PFSK-1 (cell line): ENCODE measurements around the gene SCARF1.

Experiments used
- FOXP2 ChIP-seq: optimal IDR thresholded peaks from 2 replicates; pipeline ENCODE3; 2011; ENCODE audit warnings: borderline replicate concordance, control low read depth, inconsistent platforms; ENCODE audit not compliant: insufficient read depth; ENCODE audit errors: extremely low read length, extremely low read depth
- POLR2AphosphoS5 ChIP-seq: IDR thresholded peaks from 2 replicates; pipeline ENCODE4 v1.6.1; 2012; ENCODE audit warnings: low read depth, mild to moderate bottlenecking, control low read depth, low read length, moderate library complexity
- SIN3A ChIP-seq: IDR thresholded peaks from 2 replicates; pipeline ENCODE4 v1.6.1; 2012; ENCODE audit warnings: mild to moderate bottlenecking, low read length, moderate library complexity, borderline replicate concordance; ENCODE audit not compliant: insufficient read depth
- TAF1 ChIP-seq: IDR thresholded peaks from 2 replicates; pipeline ENCODE4 v1.6.1; 2012; ENCODE audit warnings: low read length, control low read depth, borderline replicate concordance; ENCODE audit not compliant: insufficient read depth
- TF ChIP-seq, protein P1 (sequence below), 2 experiments: IDR thresholded peaks; 2 replicates each; pipeline versions ENCODE4 v1.6.1 to v1.8.0; 2011 to 2012; ENCODE audit warnings: low read depth in 2 of 2, low read length in 2 of 2, control low read depth in 1 of 2, inconsistent platforms in 1 of 2, mild to moderate bottlenecking in 1 of 2, moderate library complexity in 1 of 2; ENCODE audit not compliant: insufficient read depth in 1 of 2

The SCARF1 gene

DNA sequence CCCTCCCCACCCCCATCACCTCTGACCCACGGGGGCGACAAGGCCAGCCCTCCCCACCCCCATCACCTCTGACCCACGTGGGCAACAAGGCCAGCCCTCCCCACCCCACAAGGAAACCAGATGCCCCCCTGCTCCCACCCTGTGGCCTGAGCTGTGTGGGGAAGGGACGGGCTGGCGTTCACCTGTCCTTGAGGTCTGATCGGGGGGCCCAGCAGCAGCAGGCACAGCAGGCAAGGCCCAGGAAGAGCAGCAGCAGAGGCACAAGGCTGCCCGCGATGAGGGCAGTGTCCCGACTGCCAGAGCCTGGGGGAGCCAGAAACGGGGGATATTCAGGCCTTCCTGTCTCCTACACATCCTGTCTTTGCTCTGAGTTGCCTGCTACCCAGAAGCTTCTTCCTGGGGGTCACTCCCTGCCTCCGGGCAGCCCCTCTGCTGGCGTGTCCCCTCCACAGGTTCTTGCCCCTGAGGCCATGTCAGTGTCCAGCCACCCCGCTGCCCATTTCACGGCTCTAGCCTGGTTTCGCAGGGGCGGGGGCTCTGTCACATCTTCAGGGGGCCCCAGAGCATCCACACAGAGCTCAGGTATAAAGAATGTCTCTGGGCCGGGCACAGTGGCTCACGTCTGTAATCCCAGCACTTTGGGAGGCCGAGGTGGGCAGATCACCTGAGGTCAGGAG lies 6.8 kb downstream of the SCARF1 start:
- TF ChIP-seq POLR2AphosphoS5, result no peak
- TF ChIP-seq TAF1, result no peak
- no peak for TF ChIP-seq SIN3A
- TF ChIP-seq, protein P1, sequence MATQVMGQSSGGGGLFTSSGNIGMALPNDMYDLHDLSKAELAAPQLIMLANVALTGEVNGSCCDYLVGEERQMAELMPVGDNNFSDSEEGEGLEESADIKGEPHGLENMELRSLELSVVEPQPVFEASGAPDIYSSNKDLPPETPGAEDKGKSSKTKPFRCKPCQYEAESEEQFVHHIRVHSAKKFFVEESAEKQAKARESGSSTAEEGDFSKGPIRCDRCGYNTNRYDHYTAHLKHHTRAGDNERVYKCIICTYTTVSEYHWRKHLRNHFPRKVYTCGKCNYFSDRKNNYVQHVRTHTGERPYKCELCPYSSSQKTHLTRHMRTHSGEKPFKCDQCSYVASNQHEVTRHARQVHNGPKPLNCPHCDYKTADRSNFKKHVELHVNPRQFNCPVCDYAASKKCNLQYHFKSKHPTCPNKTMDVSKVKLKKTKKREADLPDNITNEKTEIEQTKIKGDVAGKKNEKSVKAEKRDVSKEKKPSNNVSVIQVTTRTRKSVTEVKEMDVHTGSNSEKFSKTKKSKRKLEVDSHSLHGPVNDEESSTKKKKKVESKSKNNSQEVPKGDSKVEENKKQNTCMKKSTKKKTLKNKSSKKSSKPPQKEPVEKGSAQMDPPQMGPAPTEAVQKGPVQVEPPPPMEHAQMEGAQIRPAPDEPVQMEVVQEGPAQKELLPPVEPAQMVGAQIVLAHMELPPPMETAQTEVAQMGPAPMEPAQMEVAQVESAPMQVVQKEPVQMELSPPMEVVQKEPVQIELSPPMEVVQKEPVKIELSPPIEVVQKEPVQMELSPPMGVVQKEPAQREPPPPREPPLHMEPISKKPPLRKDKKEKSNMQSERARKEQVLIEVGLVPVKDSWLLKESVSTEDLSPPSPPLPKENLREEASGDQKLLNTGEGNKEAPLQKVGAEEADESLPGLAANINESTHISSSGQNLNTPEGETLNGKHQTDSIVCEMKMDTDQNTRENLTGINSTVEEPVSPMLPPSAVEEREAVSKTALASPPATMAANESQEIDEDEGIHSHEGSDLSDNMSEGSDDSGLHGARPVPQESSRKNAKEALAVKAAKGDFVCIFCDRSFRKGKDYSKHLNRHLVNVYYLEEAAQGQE (IDR thresholded peaks at IDR 0.05; ENCODE audit: insufficient read depth in 1 of 2, low read depth in 2 of 2, low read length in 2 of 2), result no peak
- no peak for TF ChIP-seq FOXP2

DNA sequence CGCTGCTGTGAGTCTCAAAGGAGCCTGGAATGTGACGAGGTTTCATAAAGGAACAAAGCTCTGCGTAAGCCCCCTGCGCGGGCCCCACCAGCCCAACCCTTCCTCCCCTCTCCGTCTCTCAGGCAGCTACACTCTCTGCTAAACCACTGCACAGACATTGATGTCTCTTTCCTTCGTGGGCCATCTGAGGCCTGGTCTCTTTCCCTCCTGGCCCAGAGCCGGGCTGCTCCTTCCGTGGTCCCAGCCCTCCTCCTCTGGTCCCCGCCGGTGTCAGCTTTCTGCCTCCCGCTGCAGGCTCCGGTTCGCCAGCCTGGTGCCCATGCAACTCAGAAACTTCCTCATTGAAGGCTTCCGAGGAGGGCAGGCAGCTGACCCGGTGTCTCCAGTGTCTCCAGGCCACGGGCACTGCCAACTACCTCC lies 7.4 kb downstream of the SCARF1 start:
- TF ChIP-seq, protein P1 (IDR thresholded peaks at IDR 0.05; ENCODE audit: insufficient read depth in 1 of 2, low read depth in 2 of 2, low read length in 2 of 2), result no peak
- TF ChIP-seq SIN3A (no peak), TAF1 (no peak), FOXP2 (no peak), POLR2AphosphoS5 (no peak)

DNA sequence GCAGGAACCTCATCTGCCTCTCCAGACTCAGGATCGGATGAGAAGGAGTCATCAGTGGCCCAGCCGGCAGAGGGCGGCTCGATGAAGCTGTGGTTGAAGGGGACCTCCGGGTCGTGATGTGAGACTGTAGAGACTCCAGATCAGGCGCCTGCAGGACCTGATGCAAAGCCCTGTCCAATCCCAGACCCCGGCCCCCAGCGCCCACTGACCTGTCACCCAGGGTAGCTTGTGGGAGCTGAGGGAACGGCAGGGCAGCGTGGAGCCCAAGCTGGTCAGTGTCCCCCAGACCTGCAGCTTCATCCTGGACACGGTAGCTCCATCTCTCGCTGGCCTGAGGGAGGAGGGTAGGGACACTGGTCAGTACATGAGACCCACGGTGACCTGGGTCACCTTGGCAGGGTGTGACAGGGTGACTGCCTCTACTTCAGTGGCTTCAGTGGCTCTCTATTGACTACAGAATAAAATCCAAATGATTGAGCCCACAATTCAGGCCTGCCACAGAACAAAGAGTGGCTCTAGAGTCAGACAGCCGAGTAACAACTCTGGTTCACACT lies 8.7 kb downstream of the SCARF1 start:
- no peak for TF ChIP-seq TAF1
- no peak for TF ChIP-seq SIN3A
- no peak for TF ChIP-seq FOXP2
- TF ChIP-seq, protein P1 (IDR thresholded peaks at IDR 0.05; ENCODE audit: insufficient read depth in 1 of 2, low read depth in 2 of 2, low read length in 2 of 2), result no peak
- TF ChIP-seq POLR2AphosphoS5, result no peak

DNA sequence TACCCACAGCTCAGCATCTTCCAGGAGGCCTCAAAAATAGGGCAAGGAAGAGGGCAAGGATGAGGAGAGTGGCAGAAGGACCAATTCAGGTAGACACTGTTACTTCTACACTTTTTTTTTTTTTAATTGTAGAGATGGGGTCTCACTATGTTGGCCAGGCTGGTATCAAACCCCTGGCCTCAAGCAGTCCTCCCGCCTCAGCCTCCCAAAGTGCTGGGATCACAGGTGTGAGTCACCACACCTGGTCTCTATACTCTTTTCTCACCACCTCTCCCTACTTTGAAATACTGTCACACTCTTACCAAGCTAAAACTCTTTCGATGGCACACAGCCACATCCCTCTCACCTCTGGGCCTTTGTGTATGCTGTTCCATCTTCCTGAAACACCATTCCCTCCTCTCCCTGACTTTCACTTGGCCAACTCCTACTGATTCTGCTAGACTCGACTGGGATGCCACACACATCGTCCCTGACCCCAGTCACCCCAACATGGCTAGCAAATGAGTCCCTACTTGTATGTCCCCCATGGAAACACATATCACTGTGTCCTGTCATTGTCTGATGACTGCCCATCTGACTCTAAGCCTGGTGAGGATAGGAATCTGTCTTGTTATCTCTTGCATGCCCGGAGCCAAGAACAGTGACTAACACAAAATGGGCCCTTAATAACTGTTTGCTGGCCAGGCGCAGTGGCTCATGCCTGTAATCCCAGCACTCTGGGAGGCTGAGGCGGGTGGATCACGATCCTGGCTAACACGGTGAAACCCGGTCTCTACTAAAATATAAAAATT lies 9.7 kb downstream of the SCARF1 start:
- TF ChIP-seq, protein P1 (IDR thresholded peaks at IDR 0.05; ENCODE audit: insufficient read depth in 1 of 2, low read depth in 2 of 2, low read length in 2 of 2), result no peak
- TF ChIP-seq POLR2AphosphoS5 (no peak), SIN3A (no peak), TAF1 (no peak), FOXP2 (no peak)
